OCI-LY3 (cell line): Measurements from ENCODE around the gene ADAMTSL5.

Source experiments
- H2AFZ ChIP-seq: fragments of 200-600, 300-600 bp; shearing (Covaris generic); 2 replicates; pipeline ENCODE4 v1.6.0; 2014; ENCODE audit warnings: antibody characterized with exemption, low read depth, low read length
- H3K27ac ChIP-seq: fragments of 200-600, 300-600 bp; sonication (generic); 2 replicates; pipeline ENCODE4 v1.5.1; 2014; ENCODE audit warnings: mild to moderate bottlenecking, low read length, moderate library complexity, mixed read lengths
- H3K27me3 ChIP-seq: fragments of 200-600, 300-600 bp; sonication (generic); 2 replicates; pipeline ENCODE4 v1.6.1; 2014; ENCODE audit warnings: low read depth, low read length, mixed read lengths
- H3K36me3 ChIP-seq: fragments of 200-600, 300-600 bp; sonication (generic); replicated peaks from 2 replicates; pipeline ENCODE3; 2014; ENCODE audit warnings: low read depth, low read length, mixed read lengths
- H3K4me1 ChIP-seq: fragments of 300-600, 200-600 bp; sonication (generic); 2 replicates; pipeline ENCODE4 v1.6.1; 2014; ENCODE audit warnings: low read length, mixed read lengths
- H3K4me2 ChIP-seq: fragments of 200-600, 300-600 bp; sonication (generic); 2 replicates; pipeline ENCODE4 v1.6.1; 2014; ENCODE audit warnings: low read length, mixed read lengths
- H3K4me3 ChIP-seq: fragments of 300-600, 200-600 bp; sonication (generic); 2 replicates; pipeline ENCODE4 v1.5.1; 2014; ENCODE audit warnings: antibody characterized with exemption, mild to moderate bottlenecking, low read length, moderate library complexity
- H3K79me2 ChIP-seq: fragments of 300-600, 200-600 bp; shearing (Covaris generic); 2 replicates; pipeline ENCODE4 v1.6.1; 2014; ENCODE audit warnings: mild to moderate bottlenecking, low read length, mixed read lengths
- H3K9ac ChIP-seq: fragments of 300-600, 200-600 bp; shearing (Covaris generic); 2 replicates; pipeline ENCODE4 v1.6.0; 2014; ENCODE audit warnings: mild to moderate bottlenecking, low read length, moderate library complexity
- H3K9me3 ChIP-seq: fragments of 200-600, 300-600 bp; shearing (Covaris generic); 2 replicates; pipeline ENCODE4 v1.6.1; 2014; ENCODE audit warnings: low read length, mixed read lengths; ENCODE audit not compliant: insufficient read depth
- H4K20me1 ChIP-seq: fragments of 200-600, 300-600 bp; sonication (generic); 2 replicates; pipeline ENCODE4 v1.6.1; 2016; ENCODE audit warnings: low read length, mixed read lengths; ENCODE audit not compliant: insufficient read depth
- CTCF ChIP-seq: fragments of 200-600, 300-600 bp; sonication (generic); IDR thresholded peaks from 2 replicates; pipeline ENCODE4 v1.5.1; 2014; ENCODE audit warnings: antibody characterized with exemption, low read length, low read depth
- EZH2phosphoT487 ChIP-seq: fragments of 200-600 bp; shearing (Covaris generic); IDR thresholded peaks from 2 replicates; pipeline ENCODE4 v1.6.1; 2018; ENCODE audit warnings: antibody characterized with exemption, mixed run types, low read depth

Gene ADAMTSL5

GRCh38 chr19:1511318-1512317, 1.2 kb downstream of the ADAMTSL5 start:
- no peak for TF ChIP-seq EZH2phosphoT487
- no peak for TF ChIP-seq CTCF
- H3K4me3 ChIP-seq = no peak overlapping the region
- H3K9me3 ChIP-seq = no peaks in the 10 kb centered on the region
- no peaks in the 10 kb centered on the region for H4K20me1 ChIP-seq
- no peak overlapping the region for H2AFZ ChIP-seq
- no peaks in the 10 kb centered on the region for H3K79me2 ChIP-seq
- no peaks in the 10 kb centered on the region for H3K4me1 ChIP-seq
- H3K36me3 ChIP-seq = no peaks in the 10 kb centered on the region
- no peak overlapping the region for H3K9ac ChIP-seq
- no peaks in the 10 kb centered on the region for H3K27me3 ChIP-seq
- H3K4me2 ChIP-seq = no peak overlapping the region
- H3K27ac ChIP-seq = no peak overlapping the region

DNA sequence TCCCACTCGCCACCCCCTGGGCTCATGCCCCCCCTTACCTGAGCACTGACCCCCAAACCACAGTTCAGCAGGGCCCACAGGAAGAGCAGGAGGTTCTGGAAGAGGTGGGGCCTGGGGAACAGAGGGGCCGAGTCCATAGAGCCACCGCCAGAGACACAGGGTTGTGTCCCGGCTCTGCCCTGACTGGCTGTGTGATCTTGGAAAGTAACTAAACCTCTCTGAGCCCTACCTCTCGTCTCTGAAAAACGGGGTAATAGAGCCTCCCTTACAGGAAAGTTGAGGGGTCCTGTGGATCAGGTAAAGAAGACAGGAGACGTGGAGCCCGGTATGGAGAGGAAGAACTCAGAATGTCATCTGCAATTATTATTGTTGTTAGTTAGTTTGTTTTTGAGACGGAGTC, 2.0 kb downstream of the ADAMTSL5 start:
- no peaks in the 10 kb centered on the region for H3K79me2 ChIP-seq
- no peaks in the 10 kb centered on the region for H3K36me3 ChIP-seq
- no peak overlapping the region for H3K4me3 ChIP-seq
- no peaks in the 10 kb centered on the region for H3K9me3 ChIP-seq
- H3K27ac ChIP-seq = no peak overlapping the region
- no peak overlapping the region for H2AFZ ChIP-seq
- H4K20me1 ChIP-seq = no peaks in the 10 kb centered on the region
- H3K4me1 ChIP-seq = no peaks in the 10 kb centered on the region
- no peak for TF ChIP-seq CTCF
- no peak for TF ChIP-seq EZH2phosphoT487
- H3K4me2 ChIP-seq = no peak overlapping the region
- H3K9ac ChIP-seq = no peak overlapping the region
- H3K27me3 ChIP-seq = no peaks in the 10 kb centered on the region

GRCh38 chr19:1510442-1510806, 2.4 kb downstream of the ADAMTSL5 start:
- no peak overlapping the region for H3K4me3 ChIP-seq
- H3K4me2 ChIP-seq = no peak overlapping the region
- H3K27ac ChIP-seq = no peak overlapping the region
- H3K4me1 ChIP-seq = no peaks in the 10 kb centered on the region
- no peak for TF ChIP-seq EZH2phosphoT487
- no peak for TF ChIP-seq CTCF
- no peaks in the 10 kb centered on the region for H3K9me3 ChIP-seq
- no peaks in the 10 kb centered on the region for H3K27me3 ChIP-seq
- H4K20me1 ChIP-seq = no peaks in the 10 kb centered on the region
- H2AFZ ChIP-seq = no peak overlapping the region
- H3K36me3 ChIP-seq = no peaks in the 10 kb centered on the region
- no peaks in the 10 kb centered on the region for H3K79me2 ChIP-seq
- H3K9ac ChIP-seq = no peak overlapping the region

- H3K4me3 ChIP-seq = no peak overlapping the region
- H3K27me3 ChIP-seq = no peaks in the 10 kb centered on the region
- H3K9ac ChIP-seq = no peak overlapping the region
These were observed 3.0 kb downstream of the ADAMTSL5 start for GRCh38 chr19:1509602-1510441.

More at GRCh38 chr19:1509602-1510441, 3.0 kb downstream of the ADAMTSL5 start:
- Histone ChIP-seq H3K27ac (no peak overlapping the region), H2AFZ (no peak overlapping the region), H3K4me2 (no peak overlapping the region), H3K4me1 (no peaks in the 10 kb centered on the region), H3K36me3 (no peaks in the 10 kb centered on the region), H4K20me1 (no peaks in the 10 kb centered on the region), H3K9me3 (no peaks in the 10 kb centered on the region), H3K79me2 (no peaks in the 10 kb centered on the region)
- TF ChIP-seq EZH2phosphoT487 (no peak), CTCF (no peak)
